Measurements from ENCODE around the gene KISS1.

KISS1 gene

GRCh38 chr1:204225841-204226735 is 29.8 kb upstream of the KISS1 start:
- TF ChIP-seq SIN3A (IDR thresholded peaks at IDR 0.05; ENCODE audit: borderline replicate concordance, insufficient read depth, low read length) (no peak), REST (IDR thresholded peaks at IDR 0.05; ENCODE audit: insufficient read depth in 1 of 2, low read depth in 2 of 2, low read length in 2 of 2) (no peak), POLR2AphosphoS5 (IDR thresholded peaks at IDR 0.05; ENCODE audit: low read depth, low read length) (no peak), TAF1 (IDR thresholded peaks at IDR 0.05; ENCODE audit: borderline replicate concordance, insufficient read depth, low read length) (no peak)

DNA sequence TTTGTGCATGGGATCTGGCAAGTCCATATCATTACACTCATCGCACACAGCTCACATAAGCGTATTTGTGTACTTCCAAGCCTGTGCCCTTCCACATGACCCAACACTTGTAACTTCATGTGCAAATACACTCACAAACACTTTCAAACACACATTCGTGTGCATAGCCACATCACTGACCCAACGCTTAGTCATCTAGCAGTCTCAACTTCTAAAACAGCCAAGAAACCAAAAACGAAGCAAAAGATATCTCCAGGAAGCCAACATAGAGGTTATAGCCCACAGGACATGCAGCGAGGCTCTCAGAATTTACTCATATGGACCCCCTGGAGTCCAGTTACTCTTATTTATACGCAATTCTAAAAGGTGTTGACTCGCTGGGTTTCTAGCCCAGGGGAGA is 28.4 kb upstream of the KISS1 start:
- TF ChIP-seq FOXP2 (optimal IDR thresholded peaks at IDR 0.05; ENCODE audit: borderline replicate concordance, extremely low read depth, extremely low read length, insufficient read depth) (no peak), SIN3A (IDR thresholded peaks at IDR 0.05; ENCODE audit: borderline replicate concordance, insufficient read depth, low read length) (no peak), TAF1 (IDR thresholded peaks at IDR 0.05; ENCODE audit: borderline replicate concordance, insufficient read depth, low read length) (no peak), POLR2AphosphoS5 (IDR thresholded peaks at IDR 0.05; ENCODE audit: low read depth, low read length) (no peak), REST (IDR thresholded peaks at IDR 0.05; ENCODE audit: insufficient read depth in 1 of 2, low read depth in 2 of 2, low read length in 2 of 2) (no peak)

DNA sequence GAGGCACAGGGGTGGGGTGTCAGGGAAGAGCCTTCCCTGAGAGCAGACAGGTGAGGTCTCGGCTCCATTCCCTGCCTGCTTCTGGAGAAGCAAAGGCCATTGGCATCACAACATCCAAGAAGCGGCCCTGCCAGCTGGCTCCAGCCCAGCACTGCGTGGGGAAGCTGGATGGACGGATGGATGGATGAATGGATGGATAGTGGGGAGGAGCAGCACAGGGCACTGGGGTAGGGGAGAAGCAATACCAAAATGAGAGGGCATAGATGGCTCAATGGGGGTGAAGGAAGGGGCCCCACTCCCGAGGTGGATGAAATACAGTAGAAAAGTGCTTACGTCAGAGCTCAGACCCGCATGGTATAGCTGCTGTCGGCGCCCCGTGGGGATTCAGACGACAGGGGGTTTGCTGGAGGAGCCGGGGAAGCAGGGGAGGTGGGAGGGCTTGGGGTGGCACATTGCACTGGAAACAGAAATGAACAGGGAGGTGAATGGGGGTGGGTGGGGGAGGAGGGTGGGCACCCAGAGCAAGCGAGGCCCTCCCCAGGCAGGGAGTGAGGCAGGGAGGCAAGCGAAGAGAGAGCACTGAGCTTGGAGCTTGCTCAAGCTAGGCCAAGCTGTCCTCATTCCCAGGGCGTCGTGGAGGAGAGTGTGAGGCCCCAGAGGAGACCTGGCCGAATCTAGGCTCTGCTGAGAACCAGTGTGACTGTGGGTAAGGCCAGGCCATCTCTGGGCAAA is 27.0 kb upstream of the KISS1 start:
- no peak for TF ChIP-seq POLR2AphosphoS5 (IDR thresholded peaks at IDR 0.05; ENCODE audit: low read depth, low read length)
- no peak for TF ChIP-seq SIN3A (IDR thresholded peaks at IDR 0.05; ENCODE audit: borderline replicate concordance, insufficient read depth, low read length)
- no peak for TF ChIP-seq REST (IDR thresholded peaks at IDR 0.05; ENCODE audit: insufficient read depth in 1 of 2, low read depth in 2 of 2, low read length in 2 of 2)
- no peak for TF ChIP-seq TAF1 (IDR thresholded peaks at IDR 0.05; ENCODE audit: borderline replicate concordance, insufficient read depth, low read length)
- no peak for TF ChIP-seq FOXP2 (optimal IDR thresholded peaks at IDR 0.05; ENCODE audit: borderline replicate concordance, extremely low read depth, extremely low read length, insufficient read depth)

DNA sequence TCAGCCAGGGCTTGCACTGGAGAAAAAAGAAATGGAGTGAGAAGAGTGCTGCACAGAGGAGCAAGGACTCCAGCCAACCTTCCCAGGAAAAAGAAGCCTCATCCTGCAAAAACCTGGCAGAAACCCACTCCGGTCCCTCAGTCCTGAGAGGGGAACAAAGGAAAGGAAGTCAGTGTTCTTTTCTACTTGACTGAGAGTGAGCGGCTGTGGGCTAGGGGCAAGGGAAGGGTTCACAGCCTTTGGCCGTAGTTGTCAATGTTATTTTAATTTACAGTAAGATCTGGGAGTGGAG is 26.4 kb upstream of the KISS1 start:
- no peak for TF ChIP-seq FOXP2 (optimal IDR thresholded peaks at IDR 0.05; ENCODE audit: borderline replicate concordance, extremely low read depth, extremely low read length, insufficient read depth)
- no peak for TF ChIP-seq SIN3A (IDR thresholded peaks at IDR 0.05; ENCODE audit: borderline replicate concordance, insufficient read depth, low read length)
- TF ChIP-seq TAF1 (IDR thresholded peaks at IDR 0.05; ENCODE audit: borderline replicate concordance, insufficient read depth, low read length): no peak
- no peak for TF ChIP-seq POLR2AphosphoS5 (IDR thresholded peaks at IDR 0.05; ENCODE audit: low read depth, low read length)
- no peak for TF ChIP-seq REST (IDR thresholded peaks at IDR 0.05; ENCODE audit: insufficient read depth in 1 of 2, low read depth in 2 of 2, low read length in 2 of 2)
